SK-MEL-5 (cell line): ENCODE measurements around the gene MRPS35. TPM values are rescaled to one million over a fixed set of nuclear protein-coding genes. Genes with fewer than 3 reads are reported as not detected.

Experiments used
- DNase-seq: peaks from one replicate; pipeline ENCODE4 v3.0.0-alpha.2; 2016; ENCODE audit warnings: low read depth, low spot score
- in situ Hi-C: cut with HindIII; loops from 2 replicates; pipeline ENCODE4 v1.10.0; 2016; ENCODE audit warnings: low sequenced_read_pairs, high pct_unique_total_duplicates, low pct_unique_long_range_greater_than_20kb
- polyA plus RNA-seq, 2 experiments: library from polyadenylated mRNA; depleted of rRNA; stranded (reverse); fragments of >200 nt; gene quantifications; 2 replicates each; pipeline ENCODE4 v1.2.3, GENCODE V29; 2015
- total RNA-seq: library from RNA; depleted of rRNA; stranded (reverse); fragments of >200 nt; shearing (Covaris generic); gene quantifications from 2 replicates; pipeline ENCODE4 v1.2.3, GENCODE V29; 2014; rRNA removed

The MRPS35 gene
- 95.4 and 106 TPM in 2 replicates for total RNA-seq
- polyA plus RNA-seq (2015; cell fraction: cytosol; rRNA removed) = 76.6 and 96.6 TPM in 2 replicates
- polyA plus RNA-seq (2015; cell fraction: nucleus; rRNA removed) = 29.1 and 34.6 TPM in 2 replicates

DNA sequence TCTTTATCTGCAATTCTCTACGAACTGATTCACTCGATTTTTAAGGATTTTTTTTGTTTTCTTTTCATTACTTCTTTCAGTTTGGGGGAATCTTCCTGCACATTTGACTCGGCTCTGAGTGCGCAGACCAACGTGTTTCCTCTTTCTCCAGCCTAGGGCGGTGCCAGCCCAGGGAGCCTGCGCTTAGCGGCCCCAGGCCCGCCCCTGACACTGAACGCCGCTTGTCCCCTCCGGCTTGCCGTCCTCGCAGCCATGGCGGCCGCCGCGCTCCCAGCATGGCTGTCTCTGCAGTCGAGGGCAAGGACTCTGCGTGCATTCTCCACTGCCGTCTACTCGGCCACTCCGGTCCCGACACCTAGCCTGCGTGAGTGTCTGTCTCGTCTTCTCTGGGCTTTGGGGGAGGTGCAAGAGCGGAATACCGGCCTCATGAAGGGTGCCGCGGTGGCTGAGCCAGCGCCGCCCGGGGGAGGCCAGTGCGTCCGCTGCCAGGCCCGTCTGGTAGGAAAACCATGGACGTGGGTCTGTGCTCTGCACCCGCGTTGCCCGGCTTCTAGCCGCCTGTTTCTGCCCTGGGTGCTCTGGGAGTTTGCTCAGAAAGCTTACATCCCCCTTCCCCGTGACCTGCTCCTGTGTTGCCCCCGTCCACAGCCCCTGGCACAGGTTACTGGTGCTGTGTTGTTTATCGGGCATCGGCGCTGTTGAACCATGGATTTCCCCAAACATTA, at the start of gene MRPS35:
MRPS35 (plus strand) TSS at position 241 of the 725 bp plus-strand sequence; CDS start at position 253, 12 bp downstream.
- in situ Hi-C loops = no loop called here
- peak; percentile 89 for DNase-seq

DNA sequence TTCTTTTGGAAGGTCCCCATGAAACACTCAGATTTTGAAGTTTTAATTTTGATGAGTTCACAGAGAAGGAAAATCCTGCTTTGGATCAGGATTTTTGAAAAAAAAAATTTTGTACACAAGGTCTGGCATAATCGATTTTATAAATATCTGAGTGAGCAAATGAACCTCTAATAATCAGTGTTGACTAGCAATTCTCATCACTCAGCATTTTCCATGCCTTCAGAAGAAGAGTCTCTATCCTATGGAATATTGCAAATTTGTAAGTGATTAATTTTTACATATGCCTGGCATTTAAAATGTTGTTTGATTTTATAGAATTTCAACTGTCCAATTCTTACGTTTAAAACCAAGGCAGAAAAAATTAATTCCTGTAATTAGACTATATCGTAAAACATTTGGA, 44.9 kb upstream of the MRPS35 start:
- in situ Hi-C loops = no loop called here
- DNase-seq = no peak

DNA sequence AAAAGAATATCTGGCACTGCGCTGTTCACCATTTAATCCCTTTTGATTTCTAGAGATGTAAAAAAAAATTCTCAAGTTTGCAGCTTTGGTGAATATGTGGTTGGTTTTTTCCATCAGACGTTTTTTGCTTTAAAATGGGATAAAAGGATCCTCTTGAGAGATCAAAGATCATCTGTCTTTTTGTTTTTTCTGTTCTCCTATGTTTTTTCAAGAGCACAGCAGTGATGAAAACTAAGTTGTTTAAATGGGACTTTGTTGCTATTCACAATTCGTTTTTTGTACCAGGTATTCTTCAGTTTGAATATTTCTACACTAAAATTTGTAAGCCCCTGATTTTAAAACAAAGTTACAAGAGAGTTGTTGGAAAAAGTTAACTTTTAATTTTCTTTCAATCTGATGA, 44.1 kb upstream of the MRPS35 start:
- in situ Hi-C loops = no loop called here
- no peak for DNase-seq

DNA sequence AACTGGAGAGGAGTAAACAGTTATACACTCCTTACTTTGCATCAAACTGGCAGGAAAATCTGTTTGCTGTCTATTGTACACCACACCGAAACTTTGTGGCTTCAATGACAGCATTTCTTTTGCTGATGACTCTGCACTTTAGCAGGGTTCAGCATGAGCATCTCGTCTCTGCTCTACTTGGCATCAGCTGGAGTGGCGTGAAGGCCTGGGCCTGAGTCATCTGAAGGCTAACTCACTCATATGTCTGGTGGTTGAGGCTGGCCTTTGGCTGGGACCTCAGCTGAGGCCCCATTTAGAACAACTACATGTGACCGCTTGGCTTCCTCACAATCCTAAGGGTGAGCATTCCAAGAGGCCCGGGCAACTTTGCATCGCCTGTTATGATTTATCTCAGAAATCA, 43.1 kb upstream of the MRPS35 start:
- DNase-seq = no peak
- in situ Hi-C loops = no loop called here

DNA sequence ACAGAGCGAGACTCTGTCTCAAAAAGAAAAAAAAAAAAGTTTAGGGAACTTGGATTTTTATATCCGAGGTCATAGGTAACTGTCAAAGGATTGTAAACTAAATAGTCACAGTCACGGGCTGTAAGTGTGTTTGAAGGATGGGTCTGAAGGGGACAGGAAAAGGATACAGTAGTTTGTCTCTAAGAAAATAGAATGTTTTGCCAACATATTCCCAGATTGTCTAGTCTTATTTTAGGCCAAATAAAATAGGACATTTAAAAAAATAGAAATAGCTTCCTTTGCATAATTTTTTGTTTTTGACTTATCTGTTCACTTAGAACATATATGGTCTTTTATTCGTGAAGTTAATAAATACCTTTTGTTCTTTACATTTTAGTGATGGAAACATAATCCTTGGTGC, 38.6 kb upstream of the MRPS35 start:
- in situ Hi-C loops = no loop called here
- DNase-seq = no peak

DNA sequence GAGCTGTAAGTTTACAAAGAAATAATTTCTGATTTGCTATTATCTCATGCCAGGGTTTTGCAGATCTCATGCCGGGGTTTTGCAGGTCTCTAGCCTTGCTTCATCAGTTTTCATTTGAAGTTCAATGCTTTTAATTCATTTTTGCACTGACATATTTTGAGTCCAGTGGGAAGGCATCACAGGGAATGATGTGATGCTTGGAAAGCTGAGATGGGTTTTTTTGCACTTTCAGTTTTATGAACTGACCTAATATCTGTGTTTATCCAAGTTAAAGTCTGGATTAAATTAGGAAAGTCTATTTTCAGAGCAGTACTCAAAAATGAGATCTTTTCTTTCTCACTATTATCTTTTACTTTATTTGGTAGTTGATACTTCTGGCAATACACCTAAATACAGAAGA, 38.0 kb upstream of the MRPS35 start:
- DNase-seq = no peak
- in situ Hi-C loops = no loop called here

GRCh38 chr12:27673101-27673718, 37.4 kb upstream of the MRPS35 start:
- in situ Hi-C loops = no loop called here

GRCh38 chr12:27674989-27675388, 35.6 kb upstream of the MRPS35 start:
- in situ Hi-C loops = no loop called here
- no peak for DNase-seq

More at GRCh38 chr12:27673101-27673718, 37.4 kb upstream of the MRPS35 start:
- no peak for DNase-seq

GRCh38 chr12:27680619-27681018, 30.0 kb upstream of the MRPS35 start:
- no peak for DNase-seq
- in situ Hi-C loops = no loop called here

GRCh38 chr12:27682534-27682933, 28.1 kb upstream of the MRPS35 start:
- DNase-seq = no peak
- in situ Hi-C loops = no loop called here

DNA sequence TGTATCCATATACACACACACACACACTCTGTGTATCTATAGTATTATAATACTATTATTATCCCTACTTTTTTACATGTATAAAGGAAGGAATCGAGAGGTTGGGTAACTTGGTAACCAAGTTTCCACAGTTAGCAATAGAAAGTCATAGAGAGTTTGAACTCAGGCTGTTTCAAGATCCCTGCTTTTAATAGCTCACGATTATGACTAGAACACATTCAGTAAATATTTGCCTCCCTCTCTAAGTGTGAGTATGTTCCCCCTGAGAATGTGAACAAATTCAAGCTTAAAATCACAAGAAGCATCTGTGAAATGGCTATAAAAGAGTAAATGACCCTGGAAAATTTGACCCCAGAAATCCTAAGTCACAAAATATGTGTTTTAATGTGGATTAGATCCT, 25.4 kb upstream of the MRPS35 start:
- DNase-seq = no peak
- in situ Hi-C loops = no loop called here

GRCh38 chr12:27686147-27686546, 24.5 kb upstream of the MRPS35 start:
- DNase-seq = no peak
- in situ Hi-C loops = no loop called here

DNA sequence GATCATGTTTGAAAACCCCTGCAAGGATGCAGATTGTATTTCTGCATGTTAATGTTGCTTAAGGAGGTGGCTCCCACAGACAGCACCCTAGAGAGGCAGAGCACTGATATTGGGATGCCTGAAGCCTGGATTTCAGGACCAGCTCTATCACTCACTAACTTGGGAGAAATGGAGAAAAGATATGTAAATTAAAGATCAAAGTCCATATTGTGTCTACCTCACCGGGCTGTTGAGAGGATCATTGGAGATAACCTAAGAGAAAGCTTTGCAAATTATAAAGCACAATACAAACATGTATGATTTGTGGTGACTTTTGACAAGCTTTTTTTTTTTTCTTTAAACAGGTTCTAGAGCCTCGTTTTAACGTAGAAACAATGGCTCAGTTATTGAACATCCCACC, 22.0 kb upstream of the MRPS35 start:
- DNase-seq = no peak
- in situ Hi-C loops = no loop called here

DNA sequence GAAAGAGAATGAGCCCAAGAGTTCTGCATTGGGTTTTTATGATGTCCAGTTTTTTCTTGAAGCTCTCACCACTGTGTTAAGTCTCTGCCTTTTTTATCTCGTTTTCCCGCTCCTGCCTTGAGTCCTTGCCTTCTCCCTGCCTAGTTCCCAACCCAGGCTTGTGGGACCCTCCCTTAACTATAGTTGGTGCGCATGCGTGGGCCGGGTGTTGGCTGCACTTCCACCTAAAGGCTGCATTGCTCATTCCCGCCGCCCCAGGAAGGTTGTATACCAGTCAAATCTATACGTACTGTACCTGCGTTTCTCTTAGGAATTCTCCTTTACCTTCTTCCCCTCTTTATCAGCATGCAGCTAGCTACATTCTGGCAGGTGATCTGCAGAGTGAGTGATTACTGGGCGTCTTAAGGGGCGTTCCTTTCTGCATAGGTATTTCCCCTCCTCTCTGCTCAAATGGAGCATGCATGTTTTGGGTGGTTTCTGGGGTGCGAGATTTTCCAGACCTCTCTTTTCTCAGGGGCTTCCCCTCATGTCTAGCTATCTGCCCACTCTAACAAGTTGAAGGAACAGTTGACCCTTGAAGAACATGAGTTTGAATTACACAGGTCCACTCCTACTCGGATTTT, 21.0 kb upstream of the MRPS35 start:
- no peak for DNase-seq
- in situ Hi-C loops = no loop called here

- in situ Hi-C loops = no loop called here
- DNase-seq = no peak
Observed at GRCh38 chr12:27693403-27693802, 17.2 kb upstream of the MRPS35 start.

- no peak for DNase-seq
- in situ Hi-C loops = no loop called here
Observed at GRCh38 chr12:27695556-27696292, 14.9 kb upstream of the MRPS35 start.

DNA sequence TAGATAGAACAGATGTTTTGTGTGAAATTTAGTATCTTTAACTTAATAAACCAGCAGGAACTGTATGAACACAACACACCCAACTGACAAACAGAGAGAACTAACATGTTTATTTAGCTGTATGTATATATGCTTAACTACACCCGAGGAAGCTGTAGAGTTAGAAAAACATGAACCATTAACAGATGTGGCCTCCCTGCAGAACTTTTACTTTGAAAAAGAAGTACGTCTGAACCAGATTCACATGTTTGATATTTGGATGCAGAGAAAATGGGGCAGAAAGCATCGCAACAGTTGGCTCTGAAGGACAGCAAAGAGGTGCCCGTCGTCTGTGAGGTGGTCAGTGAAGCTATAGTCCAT, 14.4 kb upstream of the MRPS35 start, which contains the start of gene REP15:
REP15 (plus strand) TSS at position 155 of the 360 bp plus-strand sequence; CDS start at position 271, 116 bp downstream.
- in situ Hi-C loops = no loop called here
- DNase-seq = no peak
